Measurements from ENCODE around the gene CA7.

Gene CA7

DNA sequence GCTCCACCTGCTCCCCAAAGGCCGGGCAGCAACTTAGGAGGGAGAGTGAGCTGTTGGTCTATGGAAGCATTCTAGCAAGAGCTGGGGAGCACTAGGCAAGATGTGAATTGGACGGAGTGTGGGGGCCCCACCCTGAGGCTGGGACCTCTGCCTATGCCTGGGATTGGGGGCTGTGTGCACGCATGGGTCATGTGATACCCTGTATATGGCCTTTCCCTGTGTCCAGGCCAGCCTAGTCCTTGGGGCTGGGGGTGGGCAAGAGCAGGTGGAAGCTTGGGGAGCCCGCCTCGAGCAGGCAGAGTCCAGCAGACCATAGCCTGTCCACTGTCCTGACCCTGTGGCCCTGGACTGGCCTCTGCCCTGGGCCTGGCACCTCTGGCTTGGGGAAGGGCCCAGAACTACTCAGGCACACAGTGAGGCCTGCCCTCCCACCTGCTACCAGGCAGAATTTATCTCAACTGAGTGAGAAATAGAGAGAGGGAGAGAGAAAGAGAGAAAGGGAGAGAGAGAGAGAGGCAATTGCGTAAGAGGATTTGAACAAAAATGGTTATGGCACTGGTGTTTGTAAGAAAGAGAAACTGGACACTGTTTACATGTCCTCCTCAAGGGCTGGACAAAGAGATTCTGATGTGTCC, 55.2 kb downstream of the CA7 start:
- no peak for DNase-seq

DNA sequence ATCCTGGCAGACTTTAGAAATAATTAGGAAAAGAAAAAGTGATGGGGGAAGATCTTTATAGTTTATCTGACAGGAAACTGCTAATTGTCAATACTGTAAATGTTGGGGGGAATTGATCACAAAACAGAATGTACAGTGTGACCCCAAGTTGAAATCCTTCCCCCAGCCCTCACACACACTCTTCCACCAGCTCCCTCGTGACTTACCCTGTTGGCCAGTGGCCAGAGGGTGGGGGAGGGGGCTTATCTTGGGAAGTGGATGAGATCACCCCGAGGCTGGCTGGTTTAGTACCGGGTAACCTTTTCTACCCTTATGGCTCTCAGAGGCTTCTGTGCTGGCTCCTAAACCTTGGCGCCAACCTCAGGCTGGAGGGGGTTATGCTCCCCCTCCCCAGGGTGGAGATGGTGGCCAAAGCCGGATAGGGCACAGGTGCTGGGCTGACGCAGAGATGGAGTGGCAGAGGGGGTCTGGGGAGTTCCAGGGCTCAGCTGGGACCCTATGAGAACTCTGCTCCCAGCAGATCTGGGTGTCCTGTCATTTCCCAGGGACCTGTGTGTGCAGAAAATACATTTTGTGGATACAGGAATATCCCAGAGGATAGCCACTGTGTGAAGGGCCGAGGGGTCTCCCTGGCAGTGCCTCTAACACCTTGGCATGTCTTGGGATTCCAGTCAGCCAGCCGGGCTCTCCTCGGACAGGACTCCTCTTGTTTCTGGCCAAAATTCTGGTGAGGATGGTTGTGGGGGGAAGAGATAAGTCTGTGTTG, 55.9 kb downstream of the CA7 start:
- peak; percentile 70 for DNase-seq

GRCh38 chr16:66900721-66901441, 56.7 kb downstream of the CA7 start:
- DNase-seq: no peak

DNA sequence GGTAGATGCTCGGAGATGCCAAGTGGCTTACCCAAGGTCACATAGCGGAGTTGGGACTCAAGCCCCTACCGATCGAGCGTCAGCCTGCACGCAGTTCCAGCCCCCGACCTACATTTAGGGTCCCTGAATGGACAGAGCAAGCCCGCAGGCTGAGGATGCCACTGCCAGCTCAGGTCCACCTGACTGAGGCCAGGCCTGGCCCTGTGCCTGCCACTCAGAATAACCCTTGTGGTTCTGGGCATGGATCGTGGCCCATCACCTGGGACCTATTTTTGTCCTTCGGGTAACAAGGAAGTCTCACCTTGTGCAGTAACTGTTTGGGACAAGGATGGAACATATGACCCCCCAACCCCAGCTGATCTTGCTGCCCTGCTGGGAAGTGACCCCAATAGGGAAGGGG, 57.4 kb downstream of the CA7 start:
- no peak for DNase-seq

GRCh38 chr16:66902648-66903543, 58.7 kb downstream of the CA7 start:
- no peak for DNase-seq

Measured in fibroblast of skin of abdomen (primary cell).